Thoracic aorta (tissue), 2 donors: ENCODE results near the gene TSBP1. TPM values are rescaled to one million over a fixed set of nuclear protein-coding genes. Genes with fewer than 3 reads are reported as not detected.

Experiments used
- ATAC-seq: fragments of 150-250 bp; one replicate; pipeline ENCODE4 v1.8.0; 2017; ENCODE audit warnings: low read depth; ENCODE audit not compliant: insufficient number of reproducible peaks, low FRiP score
- DNase-seq: peaks from one replicate; pipeline ENCODE4 v3.0.0-alpha.2; 2020; ENCODE audit warnings: low spot score
- H3K27ac ChIP-seq, 2 donors: fragments of 200-600 bp; sonication (generic); 1 replicate in 1 of 2; 2 replicates in 1 of 2; pipeline ENCODE4 v1.5.1; 2016; ENCODE audit warnings: mild to moderate bottlenecking in 2 of 2, moderate library complexity in 2 of 2
- H3K27me3 ChIP-seq: fragments of 200-600 bp; sonication (generic); replicated peaks from 2 replicates; pipeline ENCODE4 v1.6.0; 2016; ENCODE audit warnings: mild to moderate bottlenecking; ENCODE audit not compliant: insufficient read depth
- H3K36me3 ChIP-seq: fragments of 200-600 bp; sonication (generic); one replicate; pipeline ENCODE4 v1.5.1; 2016
- H3K4me1 ChIP-seq, 2 donors: fragments of 200-600 bp; sonication (generic); 1 replicate in 1 of 2; 2 replicates in 1 of 2; pipeline versions ENCODE4 v1.5.1 to v1.6.0; 2016; ENCODE audit warnings: low read depth in 2 of 2, mild to moderate bottlenecking in 1 of 2; ENCODE audit not compliant: control insufficient read depth in 1 of 2
- H3K4me3 ChIP-seq: fragments of 200-600 bp; sonication (generic); 2 replicates; pipeline ENCODE4 v1.5.1; 2016; ENCODE audit warnings: mild to moderate bottlenecking
- H3K9me3 ChIP-seq: fragments of 200-600 bp; sonication (generic); 2 replicates; pipeline ENCODE4 v1.5.1; 2016
- total RNA-seq, 2 donors: library from RNA; depleted of rRNA; stranded (reverse); fragments of >200 nt; gene quantifications; one replicate each; pipeline versions ENCODE4 v1.1.0 to v1.2.3, GENCODE V29; 2016
- TF ChIP-seq, protein P1 (sequence below): fragments of 200-600 bp; sonication (generic); IDR thresholded peaks from one replicate; pipeline ENCODE4 v1.5.1; 2019; ENCODE audit warnings: antibody characterized with exemption

The TSBP1 gene
- total RNA-seq, 2 donors from 2014 or later = not detected

DNA sequence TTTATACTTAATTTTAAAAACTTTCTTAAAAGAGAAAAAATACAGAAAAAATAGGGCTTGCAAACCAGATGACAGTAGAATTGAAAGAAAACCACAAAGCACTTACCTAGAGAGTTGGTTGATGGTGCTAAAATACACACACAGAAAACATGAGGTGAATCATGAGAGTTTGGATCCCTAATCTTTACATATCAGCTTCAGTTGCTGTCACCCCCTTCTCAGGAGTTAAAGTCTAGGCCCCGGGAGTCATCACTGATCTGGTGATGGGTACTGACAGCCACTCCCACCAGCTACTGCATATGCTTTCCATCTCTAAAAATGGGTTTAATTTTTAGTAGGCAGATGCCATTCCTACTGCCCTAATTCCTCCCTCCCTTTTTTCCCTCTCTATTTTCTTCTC is 16.7 kb downstream of the TSBP1 start:
- TF ChIP-seq, protein P1, sequence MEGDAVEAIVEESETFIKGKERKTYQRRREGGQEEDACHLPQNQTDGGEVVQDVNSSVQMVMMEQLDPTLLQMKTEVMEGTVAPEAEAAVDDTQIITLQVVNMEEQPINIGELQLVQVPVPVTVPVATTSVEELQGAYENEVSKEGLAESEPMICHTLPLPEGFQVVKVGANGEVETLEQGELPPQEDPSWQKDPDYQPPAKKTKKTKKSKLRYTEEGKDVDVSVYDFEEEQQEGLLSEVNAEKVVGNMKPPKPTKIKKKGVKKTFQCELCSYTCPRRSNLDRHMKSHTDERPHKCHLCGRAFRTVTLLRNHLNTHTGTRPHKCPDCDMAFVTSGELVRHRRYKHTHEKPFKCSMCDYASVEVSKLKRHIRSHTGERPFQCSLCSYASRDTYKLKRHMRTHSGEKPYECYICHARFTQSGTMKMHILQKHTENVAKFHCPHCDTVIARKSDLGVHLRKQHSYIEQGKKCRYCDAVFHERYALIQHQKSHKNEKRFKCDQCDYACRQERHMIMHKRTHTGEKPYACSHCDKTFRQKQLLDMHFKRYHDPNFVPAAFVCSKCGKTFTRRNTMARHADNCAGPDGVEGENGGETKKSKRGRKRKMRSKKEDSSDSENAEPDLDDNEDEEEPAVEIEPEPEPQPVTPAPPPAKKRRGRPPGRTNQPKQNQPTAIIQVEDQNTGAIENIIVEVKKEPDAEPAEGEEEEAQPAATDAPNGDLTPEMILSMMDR = no peak
- H3K9me3 ChIP-seq = no peaks in the 10 kb centered on the region
- H3K4me1 ChIP-seq = no peaks in the 10 kb centered on the region
- no peak for DNase-seq
- H3K27me3 ChIP-seq = no peaks in the 10 kb centered on the region
- H3K4me3 ChIP-seq = no peak overlapping the region
- no peak overlapping the region for H3K27ac ChIP-seq
- no peak for ATAC-seq
- no peaks in the 10 kb centered on the region for H3K36me3 ChIP-seq

DNA sequence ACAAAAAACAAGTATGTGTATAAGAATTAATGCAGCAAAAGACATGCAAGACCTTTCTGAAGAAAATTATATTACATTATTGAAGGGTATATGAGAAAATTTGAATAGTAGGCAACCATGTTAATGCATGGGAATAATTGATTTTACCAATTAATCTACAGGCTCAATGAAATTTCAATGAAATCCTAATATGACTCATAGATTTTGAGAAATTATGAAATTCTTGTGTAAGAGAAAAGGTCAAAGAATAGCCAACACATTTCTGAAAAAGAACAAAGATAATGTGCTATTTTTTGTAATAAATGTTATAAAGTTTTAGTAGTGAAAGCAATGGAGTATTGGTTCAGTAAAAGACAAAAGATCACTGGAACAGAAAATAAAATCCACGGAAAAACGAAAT is 18.4 kb downstream of the TSBP1 start:
- no peak for DNase-seq
- ATAC-seq = no peak
- no peaks in the 10 kb centered on the region for H3K9me3 ChIP-seq

DNA sequence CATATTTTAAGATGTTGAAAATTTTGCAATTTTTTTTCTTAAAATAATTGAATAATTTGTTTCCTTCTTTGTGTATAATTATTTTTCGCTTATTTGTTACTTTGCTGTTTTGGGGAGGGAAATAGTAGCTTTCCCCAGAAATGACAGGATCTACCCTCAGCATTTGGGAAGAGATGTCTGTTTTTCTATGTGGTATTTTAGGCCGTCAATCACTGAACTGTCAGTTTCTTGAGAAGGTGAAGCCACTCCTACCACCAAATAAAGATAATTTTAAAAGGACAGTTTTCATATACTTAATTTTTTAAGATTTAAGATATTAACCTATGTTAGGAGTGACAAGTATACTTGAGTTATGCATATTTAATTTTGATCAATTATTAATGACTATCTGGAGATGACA is 31.5 kb downstream of the TSBP1 start:
- TF ChIP-seq, protein P1 = no peak
- Histone ChIP-seq H3K4me3 (no peak overlapping the region), H3K27ac (no peak overlapping the region), H3K4me1 (no peaks in the 10 kb centered on the region), H3K36me3 (no peaks in the 10 kb centered on the region), H3K27me3 (no peaks in the 10 kb centered on the region), H3K9me3 (no peaks in the 10 kb centered on the region)
- ATAC-seq = no peak
- DNase-seq = no peak

More for the DNA sequence above, 18.4 kb downstream of the TSBP1 start:
- TF ChIP-seq, protein P1 = no peak
- H3K4me1 ChIP-seq = no peaks in the 10 kb centered on the region
- no peaks in the 10 kb centered on the region for H3K36me3 ChIP-seq
- H3K4me3 ChIP-seq = no peak overlapping the region
- H3K27me3 ChIP-seq = no peaks in the 10 kb centered on the region
- no peak overlapping the region for H3K27ac ChIP-seq

DNA sequence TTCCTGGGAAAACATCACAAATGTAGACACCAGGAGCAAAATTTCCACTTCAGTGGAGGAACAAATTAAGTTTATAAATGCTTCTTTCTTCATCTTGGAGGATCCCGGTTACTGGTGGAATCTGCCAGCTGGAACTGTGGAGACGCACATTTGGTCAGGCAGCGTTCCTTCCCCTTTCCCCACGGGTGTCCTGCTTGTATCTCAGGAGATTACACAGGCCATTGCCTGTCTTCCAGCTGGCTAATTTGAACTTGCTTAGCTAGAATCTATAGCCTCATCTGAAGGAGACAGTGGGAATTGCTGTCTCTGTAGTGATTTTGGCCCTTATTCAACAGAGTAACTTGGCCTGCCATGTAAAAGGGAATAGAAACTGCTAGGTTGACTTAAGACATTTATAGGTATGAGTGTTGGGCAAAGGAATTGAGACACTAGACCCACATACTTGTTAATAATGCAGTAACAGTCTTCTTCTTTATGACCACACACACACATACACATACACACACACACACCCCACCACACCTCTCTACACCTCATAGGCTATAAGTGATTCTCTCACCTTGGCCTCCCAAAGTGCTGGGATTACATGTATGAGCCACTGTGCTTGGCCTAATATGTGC is 34.4 kb downstream of the TSBP1 start:
- Histone ChIP-seq H3K27ac (no peak overlapping the region), H3K36me3 (no peaks in the 10 kb centered on the region), H3K4me1 (no peaks in the 10 kb centered on the region), H3K9me3 (no peaks in the 10 kb centered on the region), H3K27me3 (no peaks in the 10 kb centered on the region), H3K4me3 (no peak overlapping the region)
- ATAC-seq = no peak
- no peak for DNase-seq
- TF ChIP-seq, protein P1 = no peak

DNA sequence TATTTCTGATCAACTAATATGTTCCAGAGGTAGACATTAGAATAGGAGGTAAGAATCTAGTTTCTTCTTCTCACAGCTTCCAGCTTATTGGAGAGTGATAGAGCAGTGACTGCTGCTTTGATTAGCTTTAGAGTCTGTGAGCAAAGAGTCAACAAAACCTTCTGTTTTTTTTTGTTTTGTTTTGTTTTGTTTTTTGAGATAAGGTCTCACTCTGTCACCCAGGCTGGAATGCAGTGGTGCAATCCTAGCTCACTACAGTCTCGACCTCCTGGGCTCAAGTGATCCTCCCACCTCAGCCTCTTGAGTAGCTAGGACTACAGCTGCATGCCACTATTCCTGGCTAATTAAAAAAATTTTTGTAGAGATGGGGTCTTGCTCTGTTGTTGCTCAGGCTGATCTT is 39.3 kb downstream of the TSBP1 start:
- no peak for ATAC-seq
- H3K27me3 ChIP-seq = no peaks in the 10 kb centered on the region
- no peaks in the 10 kb centered on the region for H3K36me3 ChIP-seq
- no peak overlapping the region for H3K4me3 ChIP-seq
- no peak overlapping the region for H3K27ac ChIP-seq
- H3K4me1 ChIP-seq = no peaks in the 10 kb centered on the region
- TF ChIP-seq, protein P1 = no peak
- H3K9me3 ChIP-seq = no peaks in the 10 kb centered on the region
- DNase-seq = no peak
